Esophagus squamous epithelium (tissue), 4 donors: ENCODE results near the gene IL1R2.

Source experiments
- CTCF ChIP-seq, 6 experiments: fragments of 450-650 bp in 4 of 6; fragments of 200-600 bp in 2 of 6; sonication (generic) in 2 of 6; IDR thresholded peaks; one replicate each; pipeline ENCODE4 v1.5.1; 2016 to 2019; ENCODE audit warnings: antibody characterized with exemption in 6 of 6, mild to moderate bottlenecking in 4 of 6, moderate library complexity in 4 of 6
- POLR2A ChIP-seq, 4 donors: fragments of 450-650 bp; IDR thresholded peaks; one replicate each; pipeline ENCODE4 v1.6.1; 2017; ENCODE audit warnings: antibody characterized with exemption in 4 of 4, mild to moderate bottlenecking in 4 of 4, moderate library complexity in 3 of 4

DNA sequence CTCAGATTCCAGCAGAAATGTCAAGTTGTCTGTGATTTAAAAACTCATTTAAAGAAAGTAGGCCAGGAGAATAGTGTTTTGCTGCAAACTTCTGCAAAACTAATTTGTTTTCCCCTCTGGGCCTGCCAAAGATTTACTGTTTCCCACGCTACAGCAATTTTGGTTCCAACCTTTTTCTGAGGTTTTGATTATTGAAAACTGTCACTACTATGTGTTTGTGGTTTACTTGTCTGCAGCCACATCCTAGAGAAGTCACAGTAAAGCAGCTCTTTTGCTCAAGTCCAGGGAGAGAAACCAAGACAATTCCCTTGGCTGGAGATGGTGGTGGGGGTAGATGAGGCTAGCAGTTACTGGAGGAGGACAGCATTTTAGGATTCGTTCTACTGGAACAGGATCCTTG lies 12.8 kb downstream of the IL1R2 start:
- no peak for TF ChIP-seq POLR2A (IDR thresholded peaks at IDR 0.05)
- TF ChIP-seq CTCF (IDR thresholded peaks at IDR 0.05): no peak
